ENCODE measurements around the gene NEURL3.
"Not testable (repeated sequence)": the region's sequence is repeated elsewhere in the genome, so short reads cannot be mapped to it uniquely, and the experiment has no call there.

The NEURL3 gene

DNA sequence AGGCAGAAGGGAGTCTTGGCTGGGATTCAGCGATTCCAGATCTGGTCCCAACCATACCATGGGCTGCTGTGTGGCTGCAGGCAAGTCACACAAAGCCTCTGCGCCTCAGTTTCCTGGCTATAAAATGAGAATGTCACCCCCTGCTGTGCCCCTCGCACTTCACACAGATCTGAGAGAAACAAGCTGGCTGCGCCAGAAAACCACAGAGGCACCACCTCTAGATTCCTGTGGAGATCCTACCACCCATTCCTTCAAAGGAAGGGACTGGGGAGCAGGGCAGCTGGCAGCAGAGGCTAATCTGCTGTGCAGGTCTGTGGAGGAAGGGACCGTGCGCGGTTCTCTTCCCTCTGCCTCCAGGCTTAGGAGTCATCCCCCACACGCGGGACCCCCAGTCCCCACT is 19.8 kb downstream of the NEURL3 start:
- no peak for DNase-seq (ENCODE audit: low read depth in 2 of 2)

DNA sequence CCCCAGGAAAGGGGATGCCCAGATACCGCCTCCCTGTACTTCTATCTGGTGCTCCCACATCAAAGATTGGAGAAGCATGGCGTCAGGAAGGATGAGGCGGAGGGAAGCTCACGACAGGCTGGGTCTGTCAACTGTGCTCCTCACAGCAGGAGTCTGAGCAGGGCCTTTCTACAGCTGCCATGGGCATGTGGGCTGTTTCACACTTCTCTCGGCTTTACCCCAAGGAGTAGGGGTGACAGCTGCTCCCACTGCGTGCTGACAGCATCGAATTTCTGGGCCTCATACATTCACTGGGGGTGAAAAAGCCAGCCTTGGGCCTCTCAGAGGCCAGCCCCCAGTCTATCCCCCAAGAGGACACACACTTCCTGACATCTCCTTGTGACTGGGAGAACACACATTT is 21.1 kb downstream of the NEURL3 start:
- DNase-seq (ENCODE audit: low read depth in 2 of 2) = no peak

DNA sequence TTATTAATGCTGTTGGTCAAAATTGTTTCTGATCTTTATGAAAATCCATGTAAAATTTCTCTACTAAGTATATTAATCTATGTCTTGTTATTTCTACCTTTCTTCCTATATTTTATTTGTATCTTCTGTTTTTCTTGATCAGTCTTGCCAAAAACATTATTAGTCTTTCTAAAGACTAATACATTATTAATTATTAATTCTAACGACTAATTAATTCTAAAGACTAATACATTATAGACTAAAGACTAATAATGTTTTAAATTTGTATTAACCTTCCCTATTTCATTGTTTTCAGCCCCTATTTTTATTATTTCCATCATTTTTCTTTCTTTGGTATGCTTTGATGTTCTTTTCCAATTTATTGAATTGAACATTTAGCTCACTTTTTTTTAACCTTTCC is 27.7 kb downstream of the NEURL3 start:
- no peak for DNase-seq (ENCODE audit: low read depth in 2 of 2)

DNA sequence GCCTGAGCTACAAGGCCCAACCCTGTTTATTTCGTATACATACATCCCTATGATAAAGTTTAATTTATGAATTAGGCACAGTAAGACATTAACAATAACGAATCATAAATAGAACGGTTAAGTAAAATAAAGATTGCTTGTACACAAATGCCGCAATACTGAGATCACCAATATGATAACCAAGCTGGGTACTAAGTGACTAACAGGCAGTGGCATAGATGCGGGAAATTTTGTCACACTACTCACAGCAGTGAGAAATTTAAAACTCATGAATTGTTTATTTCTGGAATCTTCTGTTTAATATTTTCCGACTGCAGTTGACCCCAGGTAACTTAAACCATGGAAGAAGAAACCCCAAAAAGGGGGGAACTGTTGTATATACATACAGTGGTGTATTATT is 33.4 kb downstream of the NEURL3 start:
- no peak for DNase-seq (ENCODE audit: low read depth in 2 of 2)

DNA sequence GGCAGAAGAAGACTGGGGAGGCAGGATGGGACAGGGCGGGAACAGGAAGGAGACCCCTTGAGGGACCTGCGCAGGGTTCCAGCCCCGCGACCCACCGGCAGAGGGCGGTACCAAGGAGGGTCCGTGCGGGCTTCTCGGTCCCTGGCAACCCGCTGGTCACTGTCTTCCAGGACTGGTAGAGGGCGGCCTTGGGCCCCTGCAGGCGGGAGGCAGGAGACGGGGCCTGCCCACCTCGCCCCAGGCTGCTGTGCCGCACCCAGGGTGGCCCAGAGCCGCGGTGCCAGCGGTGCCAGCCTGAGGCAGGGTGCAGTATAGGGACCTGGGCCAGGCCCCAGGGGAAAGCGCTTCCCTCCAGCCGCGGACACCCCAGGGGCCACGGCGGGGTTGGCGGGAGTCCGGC is 34.5 kb downstream of the NEURL3 start:
- DNase-seq (ENCODE audit: low read depth in 2 of 2) = peak; percentile 36 to 62

DNA sequence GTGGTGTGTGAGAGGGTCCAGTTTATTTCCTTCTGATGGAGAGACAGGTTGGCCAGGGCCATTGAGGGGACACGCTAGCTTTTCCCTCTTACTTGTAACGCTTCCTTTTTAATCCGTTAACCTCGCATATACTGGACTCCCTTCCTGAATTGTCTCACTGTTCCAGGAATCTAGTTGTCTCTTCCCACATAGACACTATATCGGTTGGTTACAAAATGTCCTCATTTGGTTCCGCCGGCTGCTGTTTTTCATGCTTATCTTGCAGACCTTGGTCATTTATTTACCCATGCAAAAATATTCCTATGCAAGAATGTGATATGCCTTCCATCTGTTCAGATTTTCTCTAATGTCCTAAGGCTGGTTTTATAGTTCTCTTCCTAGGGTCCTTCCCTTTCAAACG is 35.0 kb downstream of the NEURL3 start:
- no peak for DNase-seq (ENCODE audit: low read depth in 2 of 2)

DNA sequence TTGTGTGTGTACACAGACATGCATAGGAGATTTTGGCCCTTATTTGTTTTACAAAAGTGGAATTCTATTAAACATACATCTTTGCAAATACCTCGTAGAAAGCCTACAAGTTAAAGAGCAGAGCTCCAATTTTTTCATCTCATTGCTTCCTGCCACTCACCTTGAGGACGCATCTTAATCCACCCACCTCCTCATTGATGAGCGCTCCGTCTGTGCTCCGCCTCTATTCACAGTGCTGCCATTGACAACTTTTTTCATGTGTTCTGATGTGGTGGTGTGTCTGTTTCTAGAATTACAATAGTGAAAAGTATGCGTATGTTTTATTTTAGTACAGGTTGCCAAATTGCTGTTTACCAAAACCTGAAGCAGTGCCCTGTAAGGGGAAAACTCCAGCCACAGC is 36.3 kb downstream of the NEURL3 start:
- DNase-seq (ENCODE audit: low read depth in 2 of 2) = no peak

DNA sequence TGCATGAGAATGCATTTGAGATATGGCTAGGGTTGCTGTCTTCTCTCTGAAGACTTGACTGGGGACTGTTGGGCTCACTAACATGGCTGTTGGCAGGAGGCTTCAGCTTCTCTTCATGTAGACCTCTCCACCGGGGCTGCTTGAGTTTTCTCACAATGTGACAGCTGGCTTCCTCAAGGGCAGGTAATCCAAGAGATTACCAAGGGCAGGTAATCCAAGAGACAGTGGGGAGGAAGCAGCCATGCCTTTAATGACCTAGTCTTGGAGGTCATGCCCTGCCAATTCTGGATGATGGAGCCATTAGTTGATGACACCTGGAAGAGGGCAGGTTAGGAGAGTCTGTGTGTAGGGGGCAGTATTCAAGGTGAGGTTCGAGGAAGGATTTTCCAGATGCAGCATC is 40.5 kb downstream of the NEURL3 start:
- DNase-seq (ENCODE audit: low read depth in 2 of 2) = no peak

DNA sequence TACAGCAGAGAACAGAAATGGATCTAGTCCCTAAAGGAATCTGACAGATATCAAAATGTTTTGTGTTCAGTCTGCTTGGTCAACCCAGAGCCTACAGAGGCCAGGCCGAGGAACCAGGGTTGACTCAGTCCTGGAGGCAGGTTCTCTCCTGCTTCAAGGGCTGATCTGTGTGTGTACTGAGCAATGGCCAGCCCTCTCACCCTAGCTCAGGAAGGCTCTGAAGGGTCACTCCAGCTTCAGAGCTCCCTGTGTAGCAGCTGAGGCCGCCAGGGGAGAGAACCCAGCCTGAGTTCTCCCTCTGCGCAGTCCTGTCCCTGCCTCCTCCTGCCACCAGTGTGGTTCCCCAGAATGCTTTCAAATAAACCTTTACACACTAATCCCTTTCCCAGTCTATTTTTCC is 41.1 kb downstream of the NEURL3 start:
- no peak for DNase-seq (ENCODE audit: low read depth in 2 of 2)

DNA sequence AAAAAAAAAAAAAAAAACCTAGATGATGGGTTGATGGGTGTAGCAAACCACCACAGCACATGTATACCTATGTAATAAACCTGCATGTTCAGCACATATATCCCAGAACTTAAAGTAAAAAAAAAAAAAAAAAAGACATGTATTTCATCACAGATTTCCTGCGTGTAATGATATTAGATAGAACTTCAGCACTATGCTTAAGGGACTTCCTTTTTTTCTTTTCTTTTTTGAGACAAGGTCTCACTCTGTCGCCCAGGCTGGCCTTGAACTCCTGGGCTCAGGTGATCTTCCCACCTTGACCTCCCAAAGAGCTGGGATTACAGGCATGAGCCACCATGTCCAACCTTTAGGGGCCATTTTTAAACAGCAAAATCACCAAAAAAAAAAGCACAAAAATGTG is 42.0 kb downstream of the NEURL3 start:
- no peak for DNase-seq (ENCODE audit: low read depth in 2 of 2)

DNA sequence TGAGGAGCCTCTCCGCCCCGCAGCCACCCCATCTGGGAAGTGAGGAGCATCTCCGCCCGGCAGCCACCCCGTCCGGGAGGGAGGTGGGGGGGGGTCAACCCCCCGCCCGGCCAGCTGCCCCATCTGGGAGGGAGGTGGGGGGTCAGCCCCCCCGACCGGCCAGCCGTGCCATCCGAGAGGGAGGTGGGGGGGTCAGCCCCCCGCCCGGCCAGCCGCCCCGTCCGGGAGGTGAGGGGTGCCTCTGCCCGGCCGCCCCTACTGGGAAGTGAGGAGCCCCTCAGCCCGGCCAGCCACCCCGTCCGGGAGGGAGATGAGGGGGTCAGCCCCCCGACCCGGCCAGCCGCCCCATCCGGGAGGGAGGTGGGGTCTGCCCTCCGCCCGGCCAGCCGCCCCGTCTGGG is 43.5 kb downstream of the NEURL3 start:
- DNase-seq (ENCODE audit: low read depth in 2 of 2) = not testable (repeated sequence)

DNA sequence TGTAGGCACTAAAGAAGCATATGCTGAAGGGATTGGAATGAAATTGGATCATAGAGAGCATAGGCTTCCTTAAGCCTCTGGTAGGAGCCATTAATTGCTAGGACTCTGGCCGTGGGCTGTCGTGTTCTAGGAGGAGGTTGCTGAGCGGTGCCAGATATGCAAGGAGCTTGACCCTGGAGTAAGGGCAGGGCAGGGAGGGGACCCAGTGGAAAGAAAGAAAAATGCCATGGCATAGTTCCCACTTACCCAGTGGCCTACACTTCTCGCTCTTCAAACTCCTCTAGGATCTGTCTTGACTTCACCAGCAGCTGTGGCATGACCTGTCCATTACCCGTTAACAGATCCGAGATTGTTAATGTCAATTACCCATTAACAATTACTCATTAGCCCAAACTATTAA is 53.1 kb downstream of the NEURL3 start:
- DNase-seq (ENCODE audit: low read depth in 2 of 2) = no peak

DNA sequence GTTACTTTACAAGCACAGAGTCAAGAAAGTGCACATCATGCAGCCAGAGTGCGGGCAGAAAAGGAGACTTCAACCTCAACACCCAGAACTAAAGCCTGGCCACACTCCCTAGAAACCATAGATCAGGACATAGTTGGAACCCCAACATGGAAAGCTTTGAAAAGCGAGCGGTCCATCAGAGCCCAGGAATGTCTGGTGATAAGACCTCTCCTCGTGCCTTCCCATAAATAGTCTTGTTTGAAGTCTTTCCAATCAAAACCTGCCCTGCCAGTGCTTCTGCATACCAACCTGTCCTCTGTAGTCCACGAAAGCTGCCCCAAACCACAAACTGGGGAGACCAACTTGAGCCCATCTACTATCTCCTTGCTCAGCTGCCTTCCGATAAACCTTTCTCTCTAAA is 55.5 kb downstream of the NEURL3 start:
- no peak for DNase-seq (ENCODE audit: low read depth in 2 of 2)

DNA sequence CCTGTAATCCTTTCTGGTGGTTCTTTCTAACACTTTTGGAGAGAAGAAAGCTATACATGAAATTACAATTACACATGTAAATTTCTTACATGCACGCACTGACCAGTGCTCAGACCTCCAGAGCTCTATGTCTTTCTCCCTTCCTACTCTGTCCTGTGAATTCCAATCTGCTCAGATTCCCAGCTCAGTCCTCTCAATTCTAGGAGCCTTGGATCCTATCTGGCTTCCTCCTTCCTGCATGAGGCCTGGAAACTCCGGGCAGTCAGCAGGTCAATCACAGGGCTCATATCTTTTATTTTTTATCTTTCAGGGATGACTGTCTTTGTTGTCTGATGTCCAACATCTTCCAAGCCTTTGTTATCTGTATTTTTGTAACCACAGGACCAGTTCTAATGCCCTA is 56.0 kb downstream of the NEURL3 start:
- DNase-seq (ENCODE audit: low read depth in 2 of 2) = no peak

DNA sequence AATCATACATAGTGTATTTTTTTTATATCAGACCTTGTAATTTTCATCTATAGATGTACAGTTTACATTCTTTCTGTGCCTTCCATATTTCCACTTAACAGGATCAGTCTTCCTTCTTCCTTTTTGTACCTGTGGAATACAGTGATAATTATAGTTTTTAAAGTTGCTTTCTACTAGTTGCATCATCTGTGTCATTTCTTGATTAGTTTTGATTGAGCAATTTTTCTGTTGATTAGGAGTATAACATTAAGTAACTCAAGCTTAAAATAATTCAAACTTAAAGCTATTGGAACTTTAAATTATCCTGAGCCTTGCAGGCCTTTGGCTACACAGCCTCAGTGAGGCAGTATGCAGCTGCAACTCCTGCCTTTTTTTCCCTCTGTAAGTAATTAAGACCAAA is 57.4 kb downstream of the NEURL3 start:
- DNase-seq (ENCODE audit: low read depth in 2 of 2) = no peak

Measured in stimulated activated CD8-positive, alpha-beta memory T cell treated with anti-CD3 and anti-CD28 coated beads, Interleukin-2, amount 100 ng/mL, for 48 hours (primary cell).